ENCODE measurements around the gene PDE11A.

The PDE11A gene

GRCh38 chr2:177658309-177658708 lies 414.3 kb downstream of the PDE11A start:
- in situ Hi-C loops (cut with HindIII; ENCODE audit: low sequenced_read_pairs), result no loop called here
- TF ChIP-seq CTCF (IDR thresholded peaks at IDR 0.05; ENCODE audit: low read depth, low read length), result no peak
- no peak for DNase-seq (ENCODE audit: low read depth, low spot score)
- H3K4me3 ChIP-seq (ENCODE audit: low read depth, low read length), result no peak overlapping the region

GRCh38 chr2:177651833-177652232 lies 420.7 kb downstream of the PDE11A start:
- no peak overlapping the region for H3K4me3 ChIP-seq (ENCODE audit: low read depth, low read length)
- no peak for DNase-seq (ENCODE audit: low read depth, low spot score)
- in situ Hi-C loops (cut with HindIII; ENCODE audit: low sequenced_read_pairs), result no loop called here
- TF ChIP-seq CTCF (IDR thresholded peaks at IDR 0.05; ENCODE audit: low read depth, low read length), result no peak

- H3K4me3 ChIP-seq (ENCODE audit: low read depth, low read length), result no peak overlapping the region
- TF ChIP-seq CTCF (IDR thresholded peaks at IDR 0.05; ENCODE audit: low read depth, low read length), result no peak
- in situ Hi-C loops (cut with HindIII; ENCODE audit: low sequenced_read_pairs), result no loop called here
- DNase-seq (ENCODE audit: low read depth, low spot score), result no peak
Observed at GRCh38 chr2:177649568-177650518, 422.7 kb downstream of the PDE11A start.

DNA sequence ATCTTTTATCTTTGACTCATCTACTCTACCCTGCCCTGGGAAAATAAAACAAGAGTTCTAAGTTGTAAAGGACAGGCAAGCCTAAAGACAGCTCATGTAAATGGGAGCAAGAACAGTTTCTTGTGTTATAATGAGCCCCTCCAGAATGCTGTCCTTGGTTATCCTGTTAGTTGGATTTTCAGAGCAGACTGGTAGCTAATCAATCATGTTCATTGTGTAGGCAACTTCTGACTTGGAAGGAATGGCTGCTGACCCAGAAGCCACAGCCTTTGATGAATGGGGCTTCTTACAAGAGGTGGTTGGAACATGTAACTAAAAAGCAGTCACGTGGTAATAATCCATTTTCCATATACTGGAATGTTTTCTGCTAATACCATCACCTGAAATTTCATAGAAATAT lies 425.8 kb downstream of the PDE11A start:
- H3K4me3 ChIP-seq (ENCODE audit: low read depth, low read length), result no peak overlapping the region
- no peak for DNase-seq (ENCODE audit: low read depth, low spot score)
- in situ Hi-C loops (cut with HindIII; ENCODE audit: low sequenced_read_pairs), result no loop called here
- no peak for TF ChIP-seq CTCF (IDR thresholded peaks at IDR 0.05; ENCODE audit: low read depth, low read length)

- no peak for TF ChIP-seq CTCF (IDR thresholded peaks at IDR 0.05; ENCODE audit: low read depth, low read length)
- no peak for DNase-seq (ENCODE audit: low read depth, low spot score)
- in situ Hi-C loops (cut with HindIII; ENCODE audit: low sequenced_read_pairs), result no loop called here
Observed at GRCh38 chr2:177646241-177646640, 426.3 kb downstream of the PDE11A start.

GRCh38 chr2:177641331-177641730 lies 431.2 kb downstream of the PDE11A start:
- in situ Hi-C loops (cut with HindIII; ENCODE audit: low sequenced_read_pairs), result no loop called here
- no peak overlapping the region for H3K4me3 ChIP-seq (ENCODE audit: low read depth, low read length)
- no peak for DNase-seq (ENCODE audit: low read depth, low spot score)
- no peak for TF ChIP-seq CTCF (IDR thresholded peaks at IDR 0.05; ENCODE audit: low read depth, low read length)

More at GRCh38 chr2:177646241-177646640, 426.3 kb downstream of the PDE11A start:
- no peak overlapping the region for H3K4me3 ChIP-seq (ENCODE audit: low read depth, low read length)

Measured in astrocyte of the spinal cord (primary cell).